HG03196 (cell line): ENCODE measurements around the gene C16orf92.

Experiments used
- ATAC-seq: cut with Tn5 transposase; IDR thresholded peaks from one replicate; pipeline ENCODE4 v1.9.1; 2021; ENCODE audit not compliant: unreplicated experiment

C16orf92 gene

GRCh38 chr16:30054451-30054850 is 31.5 kb downstream of the C16orf92 start:
- no peak for ATAC-seq

DNA sequence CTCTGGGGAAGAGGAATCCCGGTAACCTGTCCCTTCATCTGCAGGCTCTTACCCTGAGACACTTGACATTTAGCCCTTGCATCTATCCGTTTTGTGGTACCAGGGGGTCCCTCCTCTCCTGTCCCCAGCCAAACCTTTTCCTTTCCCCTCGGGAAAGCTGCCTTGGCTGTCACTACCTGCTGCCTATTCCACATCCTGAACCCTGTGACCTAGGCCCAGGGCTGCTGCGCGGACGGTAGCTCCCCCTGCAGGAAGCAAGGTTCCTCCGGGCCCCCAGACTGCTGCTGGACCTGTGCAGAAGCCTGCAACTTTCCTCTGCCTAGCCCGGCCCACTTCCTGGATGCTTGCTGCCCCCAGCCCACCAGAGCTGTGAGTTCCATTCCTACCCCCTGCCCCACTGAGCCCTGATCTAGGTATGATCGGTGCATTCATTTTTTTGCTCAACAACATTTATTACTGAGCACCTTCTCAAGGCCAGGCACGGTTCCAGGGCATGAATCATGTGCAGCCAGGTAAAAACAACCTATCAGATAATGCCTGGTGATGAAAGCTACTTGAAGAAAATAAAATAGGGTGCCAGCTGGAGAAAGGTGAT is 32.1 kb downstream of the C16orf92 start:
- no peak for ATAC-seq

GRCh38 chr16:30060346-30060745 is 37.3 kb downstream of the C16orf92 start:
- ATAC-seq = no peak

GRCh38 chr16:30060836-30061554 is 38.0 kb downstream of the C16orf92 start:
- no peak for ATAC-seq

DNA sequence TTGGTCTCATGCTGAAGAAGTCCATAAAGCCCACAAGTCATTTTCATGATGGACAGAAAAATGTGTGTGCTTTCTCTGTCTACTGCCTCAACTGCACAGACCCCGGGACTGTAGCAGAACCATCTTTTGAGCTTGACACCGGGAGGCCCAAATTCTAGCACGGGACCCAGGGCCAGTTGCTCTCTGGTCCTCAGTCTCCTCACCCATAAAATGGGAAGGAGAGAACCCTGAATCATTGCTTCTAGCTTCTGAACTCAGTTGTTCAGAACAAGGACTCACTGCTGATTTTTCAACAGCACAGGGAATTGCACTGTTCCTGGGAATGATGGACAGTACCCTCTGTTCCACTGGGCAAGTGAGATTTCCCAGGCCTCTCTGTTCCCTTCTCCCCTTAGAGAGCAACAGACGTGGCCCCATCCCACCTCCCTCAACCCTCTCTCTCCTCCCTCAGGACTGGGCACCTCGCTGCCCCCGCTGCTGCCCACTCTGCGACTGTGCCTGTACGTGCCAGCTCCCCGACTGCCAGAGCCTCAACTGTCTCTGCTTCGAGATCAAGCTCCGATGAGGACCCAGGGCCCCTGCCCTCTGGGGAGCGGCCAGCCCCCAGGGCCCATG is 40.4 kb downstream of the C16orf92 start:
- no peak for ATAC-seq

DNA sequence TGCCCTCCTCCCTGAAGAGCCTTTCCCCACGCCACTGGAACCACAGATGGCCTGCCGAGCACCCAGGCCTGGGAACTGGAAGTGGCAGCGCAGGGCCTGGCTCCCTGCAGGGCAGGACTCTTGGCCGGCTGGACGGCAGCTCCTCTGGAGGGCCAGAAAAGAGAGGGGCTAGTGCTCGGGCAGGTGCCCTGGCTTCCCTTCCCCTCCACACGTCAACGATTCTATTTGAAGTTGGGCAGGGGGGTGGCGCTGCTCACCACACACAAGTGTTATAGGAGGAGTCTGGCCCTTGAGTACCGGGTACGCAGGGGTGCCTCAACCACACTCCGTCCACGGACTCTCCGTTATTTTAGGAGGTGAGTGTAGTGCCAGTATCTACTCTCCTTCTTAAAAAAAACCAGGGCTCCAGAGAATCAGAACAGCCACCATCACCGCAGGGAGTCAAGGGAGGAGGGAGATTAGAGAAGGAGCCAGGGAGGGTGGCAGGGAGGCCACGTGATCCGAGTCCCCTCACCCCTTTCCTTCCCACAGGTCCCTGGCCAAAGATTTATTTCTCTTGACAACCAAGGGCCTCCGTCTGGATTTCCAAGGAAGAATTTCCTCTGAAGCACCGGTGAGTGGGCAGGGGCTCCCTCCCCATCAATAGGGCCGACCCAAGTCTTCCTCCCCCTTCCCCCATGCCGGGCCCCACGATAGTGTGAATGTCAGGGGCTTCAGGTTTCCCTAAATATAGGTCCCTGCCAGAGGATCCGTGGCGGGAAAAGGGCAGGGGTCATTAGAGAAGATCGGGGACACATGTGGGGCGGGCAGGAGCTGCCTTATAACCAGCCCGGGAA is 41.1 kb downstream of the C16orf92 start:
- peak; percentile 35 for ATAC-seq

- ATAC-seq = peak; percentile 5
Measured at GRCh38 chr16:30064729-30065101, 41.7 kb downstream of the C16orf92 start.

DNA sequence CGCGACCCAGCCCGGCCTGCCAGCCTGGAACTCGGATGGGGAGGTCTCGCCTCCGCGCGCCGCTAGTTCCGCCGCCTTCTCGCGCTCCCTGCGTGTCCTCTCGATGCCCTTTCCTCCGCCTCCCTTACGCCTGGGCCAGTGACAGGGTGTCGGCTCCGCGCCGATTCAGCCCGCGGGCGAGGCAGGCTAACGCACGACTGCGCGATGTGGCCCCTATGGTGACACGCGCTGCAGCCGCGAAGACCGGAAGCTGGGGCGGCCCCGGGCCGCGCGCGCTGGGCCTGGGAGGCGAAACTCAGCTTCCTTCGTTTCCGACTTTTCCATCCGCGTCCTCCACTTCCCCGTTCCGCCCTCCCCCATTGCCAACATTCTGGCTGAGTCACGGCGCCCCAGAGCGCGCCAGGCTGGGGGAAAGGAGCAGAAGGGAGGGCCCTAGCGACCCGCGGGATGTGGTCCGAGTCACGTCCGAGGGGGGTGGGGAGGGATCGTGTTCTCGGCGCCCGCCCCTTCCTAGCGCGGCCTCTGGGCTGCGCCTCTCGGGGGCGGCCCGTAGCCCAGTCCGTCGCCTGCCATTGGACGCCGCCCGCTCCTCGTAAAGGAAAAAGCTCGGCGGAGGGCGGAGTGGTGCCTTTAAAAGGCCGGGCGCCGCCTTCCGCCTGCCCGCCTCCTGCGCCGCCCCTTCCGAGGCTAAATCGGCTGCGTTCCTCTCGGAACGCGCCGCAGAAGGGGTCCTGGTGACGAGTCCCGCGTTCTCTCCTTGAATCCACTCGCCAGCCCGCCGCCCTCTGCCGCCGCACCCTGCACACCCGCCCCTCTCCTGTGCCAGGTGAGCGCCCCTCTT is 42.3 kb downstream of the C16orf92 start, which contains the start of gene ALDOA:
ALDOA (plus strand) TSS at position 659 of the 841 bp plus-strand sequence. CDS start 1,138 bp downstream, outside the sequence.
- peak; percentile 73 for ATAC-seq

DNA sequence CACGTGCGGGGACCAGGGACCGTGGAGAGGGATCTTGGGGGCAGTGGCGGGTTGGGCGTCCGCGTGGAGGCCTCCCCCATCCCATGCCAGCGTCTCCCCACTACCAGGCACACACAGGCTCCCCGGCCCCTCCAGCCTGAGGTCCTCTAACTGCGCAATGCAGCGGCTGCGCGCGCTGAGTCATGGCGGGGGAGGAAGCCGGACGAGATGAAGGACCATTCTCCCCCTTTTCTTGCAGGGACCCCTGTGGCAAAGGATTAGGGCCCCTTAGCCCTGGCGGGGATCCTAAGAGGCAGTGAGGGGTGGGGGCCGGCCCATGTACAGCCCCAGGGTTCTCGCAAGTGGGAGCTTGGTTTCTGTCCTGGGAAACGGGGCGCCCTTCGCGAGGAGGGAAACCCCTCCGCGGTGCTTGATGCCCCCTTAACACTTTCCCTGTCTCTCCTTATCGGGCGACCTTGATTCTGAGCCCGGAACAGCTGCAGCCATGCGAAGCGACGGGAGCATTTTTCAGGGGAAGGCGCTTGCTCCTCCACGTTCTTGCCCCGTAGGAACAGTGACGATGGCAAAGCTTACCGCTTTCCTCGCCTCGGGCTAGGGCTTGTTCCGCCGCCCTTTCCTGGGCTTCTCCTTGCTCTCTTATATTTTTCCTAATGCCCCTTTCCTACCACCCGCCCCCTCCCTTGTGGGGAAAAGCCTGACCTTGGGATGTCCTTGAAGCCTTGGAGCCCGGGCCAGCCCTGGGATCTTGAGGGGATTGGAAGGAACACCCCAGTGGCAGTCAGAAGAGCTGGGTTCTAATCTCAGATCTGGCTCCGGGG is 43.2 kb downstream of the C16orf92 start:
- ATAC-seq = no peak

DNA sequence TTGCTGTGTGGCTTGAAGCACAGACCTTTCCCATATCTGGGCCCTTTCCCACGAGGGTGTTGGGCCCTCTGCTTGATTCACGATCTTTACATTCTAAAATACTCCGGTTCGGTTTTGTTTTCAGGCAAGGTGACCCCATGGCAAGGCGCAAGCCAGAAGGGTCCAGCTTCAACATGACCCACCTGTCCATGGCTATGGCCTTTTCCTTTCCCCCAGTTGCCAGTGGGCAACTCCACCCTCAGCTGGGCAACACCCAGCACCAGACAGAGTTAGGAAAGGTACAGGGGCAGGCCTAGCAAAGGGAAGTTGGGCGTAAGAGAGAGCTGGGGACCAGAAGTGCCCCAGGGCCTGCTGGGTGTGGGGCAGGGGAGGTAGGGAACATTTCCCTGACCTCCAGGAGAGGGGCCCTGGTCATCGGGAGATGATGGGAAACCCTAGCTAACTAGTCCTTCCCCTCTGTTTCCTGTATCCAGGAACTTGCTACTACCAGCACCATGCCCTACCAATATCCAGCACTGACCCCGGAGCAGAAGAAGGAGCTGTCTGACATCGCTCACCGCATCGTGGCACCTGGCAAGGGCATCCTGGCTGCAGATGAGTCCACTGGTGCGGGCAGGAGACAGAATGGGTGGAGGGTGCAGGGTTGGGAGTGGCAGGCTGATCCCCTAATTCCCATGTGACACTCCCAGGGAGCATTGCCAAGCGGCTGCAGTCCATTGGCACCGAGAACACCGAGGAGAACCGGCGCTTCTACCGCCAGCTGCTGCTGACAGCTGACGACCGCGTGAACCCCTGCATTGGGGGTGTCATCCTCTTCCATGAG is 44.0 kb downstream of the C16orf92 start:
- no peak for ATAC-seq

- ATAC-seq = no peak
Measured at GRCh38 chr16:30067584-30067916, 44.6 kb downstream of the C16orf92 start.

DNA sequence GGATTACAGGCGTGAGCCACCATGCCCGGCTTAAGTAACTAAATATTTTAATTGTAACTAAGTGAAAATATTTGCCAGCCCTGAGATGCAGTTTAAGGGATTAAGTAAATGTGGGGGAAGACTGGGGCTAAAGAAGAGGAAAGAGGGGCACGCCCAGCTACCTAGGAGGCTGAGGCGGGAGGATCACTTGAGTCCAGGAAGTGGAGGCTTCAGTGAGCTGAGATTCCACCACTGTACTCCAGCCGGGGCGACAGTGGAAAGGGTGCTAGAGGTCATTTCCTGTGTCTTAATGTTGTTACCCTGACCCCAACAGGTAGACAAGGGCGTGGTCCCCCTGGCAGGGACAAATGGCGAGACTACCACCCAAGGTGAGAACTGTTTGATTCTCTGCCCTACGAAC is 45.3 kb downstream of the C16orf92 start:
- ATAC-seq = no peak

- no peak for ATAC-seq
Measured at GRCh38 chr16:30068750-30069610, 46.0 kb downstream of the C16orf92 start.

DNA sequence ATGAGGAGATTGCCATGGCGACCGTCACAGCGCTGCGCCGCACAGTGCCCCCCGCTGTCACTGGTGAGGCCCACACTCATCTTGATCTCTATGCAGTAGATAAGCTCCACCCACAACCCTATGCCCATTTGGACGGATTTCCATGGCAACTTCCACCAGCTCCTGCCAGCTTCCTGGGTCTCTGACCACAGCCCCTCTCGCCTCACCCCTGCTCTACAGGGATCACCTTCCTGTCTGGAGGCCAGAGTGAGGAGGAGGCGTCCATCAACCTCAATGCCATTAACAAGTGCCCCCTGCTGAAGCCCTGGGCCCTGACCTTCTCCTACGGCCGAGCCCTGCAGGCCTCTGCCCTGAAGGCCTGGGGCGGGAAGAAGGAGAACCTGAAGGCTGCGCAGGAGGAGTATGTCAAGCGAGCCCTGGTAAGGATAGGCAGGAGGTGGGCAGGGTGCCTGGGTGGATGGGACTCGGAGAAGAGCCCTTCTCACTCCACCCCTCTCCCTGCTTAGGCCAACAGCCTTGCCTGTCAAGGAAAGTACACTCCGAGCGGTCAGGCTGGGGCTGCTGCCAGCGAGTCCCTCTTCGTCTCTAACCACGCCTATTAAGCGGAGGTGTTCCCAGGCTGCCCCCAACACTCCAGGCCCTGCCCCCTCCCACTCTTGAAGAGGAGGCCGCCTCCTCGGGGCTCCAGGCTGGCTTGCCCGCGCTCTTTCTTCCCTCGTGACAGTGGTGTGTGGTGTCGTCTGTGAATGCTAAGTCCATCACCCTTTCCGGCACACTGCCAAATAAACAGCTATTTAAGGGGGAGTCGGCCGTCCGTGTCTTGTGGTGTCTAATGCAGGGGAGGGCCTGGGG is 46.8 kb downstream of the C16orf92 start:
- no peak for ATAC-seq

DNA sequence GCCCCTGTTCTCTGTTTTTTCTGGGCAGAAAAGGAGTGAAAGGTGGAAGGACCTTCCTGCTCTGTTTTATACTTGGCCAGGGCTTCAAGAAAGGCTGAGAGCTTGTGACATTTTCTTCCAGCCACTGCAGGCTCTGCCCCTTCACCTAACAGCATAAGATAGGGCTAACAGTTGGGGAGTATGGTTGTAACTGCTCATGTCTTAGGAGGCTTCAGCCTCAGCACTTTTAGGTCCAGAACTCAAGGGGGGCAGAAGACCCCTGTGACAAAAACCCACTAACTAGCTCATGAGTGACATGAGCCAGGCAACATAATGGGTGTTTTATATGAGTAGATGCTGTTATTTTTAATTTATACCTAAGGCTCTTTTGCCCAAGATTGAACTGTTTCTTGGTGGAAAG is 47.5 kb downstream of the C16orf92 start:
- no peak for ATAC-seq
